GM19397 (cell line): ENCODE measurements around the gene PRPS1.
"Not testable (repeated sequence)": the region's sequence is repeated elsewhere in the genome, so short reads cannot be mapped to it uniquely, and the experiment has no call there.

Experiments used
- ATAC-seq: cut with Tn5 transposase; IDR thresholded peaks from one replicate; pipeline ENCODE4 v1.9.1; 2021; ENCODE audit warnings: mild to moderate bottlenecking, moderate library complexity; ENCODE audit not compliant: unreplicated experiment

Gene PRPS1

DNA sequence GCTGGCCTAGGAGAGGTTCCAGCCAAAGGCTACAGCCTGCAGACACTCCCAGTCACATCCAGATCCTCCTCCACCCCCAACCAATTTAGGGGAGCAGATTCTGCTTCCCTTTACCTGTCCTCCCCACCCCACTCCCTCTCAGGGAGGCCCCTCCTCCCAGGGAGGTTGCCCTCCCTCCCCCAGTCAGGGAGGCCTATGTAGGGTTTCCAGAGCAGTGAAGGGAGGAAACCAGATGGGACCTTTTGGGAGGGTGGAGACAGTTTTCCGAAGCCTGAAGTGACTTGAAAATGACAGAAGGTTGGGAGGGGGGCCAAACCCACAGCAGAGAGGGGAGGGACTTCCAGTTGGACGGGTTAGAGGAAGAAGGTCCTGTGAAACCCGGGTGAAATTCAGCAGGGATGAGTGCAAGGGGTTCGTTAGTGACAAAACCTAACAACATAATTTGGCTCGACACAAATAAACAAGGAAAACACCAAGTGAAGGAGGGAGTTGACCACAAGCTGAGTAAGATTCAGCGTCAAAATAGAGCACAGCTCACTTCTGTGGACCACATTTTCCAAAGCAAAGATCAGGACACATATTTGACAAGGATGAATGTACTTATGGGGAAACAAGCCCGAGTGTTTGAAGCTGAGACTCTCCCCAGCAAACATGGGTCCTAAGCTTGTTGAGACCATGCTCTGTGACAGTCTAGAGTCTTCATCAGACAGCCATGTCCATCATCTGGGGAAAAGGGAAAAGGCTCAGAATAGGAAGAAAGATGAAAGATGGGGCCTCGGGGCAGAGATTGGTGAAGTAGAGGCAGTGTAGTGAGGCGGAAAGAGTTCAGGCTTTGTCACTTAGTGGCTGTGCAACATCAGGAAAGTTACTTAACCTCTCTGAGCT, 46.4 kb downstream of the PRPS1 start:
- ATAC-seq: peak; percentile 5

DNA sequence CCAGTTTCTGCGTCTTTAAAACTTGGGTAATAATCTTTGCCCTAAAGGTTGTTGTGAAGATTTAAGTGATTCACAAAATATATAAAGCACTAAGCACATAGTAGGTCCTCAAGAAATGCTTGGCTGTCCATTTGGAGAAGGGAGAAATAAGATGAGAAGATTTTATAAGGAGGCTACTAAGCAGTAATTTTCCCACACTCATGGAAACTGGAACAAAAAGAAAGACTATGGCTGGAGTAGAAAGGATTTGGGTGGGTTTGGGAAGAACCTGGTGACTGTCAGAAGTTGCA, 47.0 kb downstream of the PRPS1 start:
- ATAC-seq: no peak

DNA sequence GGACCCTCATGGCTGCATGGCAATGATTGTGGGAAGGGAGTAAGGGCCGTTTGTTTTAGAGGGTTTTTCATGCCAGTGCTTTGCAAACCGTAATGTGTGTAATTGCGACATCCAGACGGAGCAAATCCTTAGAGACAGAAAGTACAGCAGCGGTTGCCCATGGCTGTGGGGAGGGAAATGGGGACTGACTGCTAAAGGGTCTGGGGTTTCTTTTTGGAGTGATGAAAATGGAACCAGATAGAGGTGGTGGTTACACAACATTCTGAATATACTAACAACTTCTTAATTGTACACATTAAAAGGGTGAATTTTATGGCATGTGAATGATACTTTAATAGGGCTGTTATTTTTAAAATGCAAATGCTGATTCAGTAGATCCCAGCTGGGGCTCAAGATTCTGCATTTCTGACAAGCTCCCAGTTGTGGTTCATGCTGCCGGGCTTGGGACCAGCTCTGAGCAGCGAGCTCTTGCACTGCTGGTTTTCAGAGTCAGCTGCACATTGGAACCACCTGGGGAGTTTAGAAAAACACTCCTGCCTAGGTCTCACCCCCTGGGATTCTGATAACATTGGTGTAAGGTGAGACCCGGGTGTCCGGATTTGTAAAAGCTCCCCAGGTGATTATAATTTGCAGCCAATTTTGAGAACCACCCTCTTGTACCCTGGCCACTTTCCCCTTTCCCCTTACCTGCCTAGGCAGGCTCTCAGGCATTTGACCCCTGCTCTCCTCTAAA, 47.7 kb downstream of the PRPS1 start:
- no peak for ATAC-seq

DNA sequence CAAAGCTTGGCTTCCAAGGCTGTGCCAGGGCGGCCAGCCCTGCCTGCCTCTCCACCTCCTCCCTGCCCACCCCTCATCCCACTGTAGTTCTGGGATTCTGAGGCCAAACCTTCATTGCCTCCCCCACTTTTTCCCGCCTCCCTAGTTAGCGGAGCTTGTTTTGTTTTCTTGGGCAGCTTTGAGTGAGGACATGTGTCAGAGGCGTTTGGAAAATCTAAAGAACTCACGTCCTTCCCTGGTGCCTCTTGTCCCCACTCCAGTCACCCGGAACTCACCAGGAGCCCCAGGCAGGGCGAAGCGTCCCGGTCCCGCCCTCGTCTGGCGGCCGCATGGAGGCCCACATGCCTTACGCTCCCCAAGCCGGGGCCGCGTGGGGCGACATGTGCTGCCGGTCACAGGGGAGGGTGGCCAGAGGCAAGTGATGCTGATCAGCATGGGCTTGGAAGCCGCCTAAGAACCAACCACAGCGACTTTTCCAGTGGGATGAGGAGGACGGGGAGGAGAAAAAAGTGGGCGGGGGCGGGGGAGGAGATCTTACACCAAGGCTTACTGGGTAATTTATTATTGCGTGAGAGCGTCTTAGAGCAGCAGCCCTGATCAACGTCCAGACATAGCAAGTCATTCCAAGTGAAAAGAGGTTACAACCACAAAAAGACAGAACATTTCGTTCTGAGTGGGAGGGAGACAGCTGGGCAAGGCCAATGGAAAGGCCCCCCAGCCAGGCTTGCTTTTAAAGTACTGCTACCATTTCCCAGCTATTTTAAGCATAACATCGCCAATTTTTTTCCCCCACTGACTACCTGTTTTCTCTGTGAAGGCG, 48.5 kb downstream of the PRPS1 start:
- ATAC-seq: no peak

DNA sequence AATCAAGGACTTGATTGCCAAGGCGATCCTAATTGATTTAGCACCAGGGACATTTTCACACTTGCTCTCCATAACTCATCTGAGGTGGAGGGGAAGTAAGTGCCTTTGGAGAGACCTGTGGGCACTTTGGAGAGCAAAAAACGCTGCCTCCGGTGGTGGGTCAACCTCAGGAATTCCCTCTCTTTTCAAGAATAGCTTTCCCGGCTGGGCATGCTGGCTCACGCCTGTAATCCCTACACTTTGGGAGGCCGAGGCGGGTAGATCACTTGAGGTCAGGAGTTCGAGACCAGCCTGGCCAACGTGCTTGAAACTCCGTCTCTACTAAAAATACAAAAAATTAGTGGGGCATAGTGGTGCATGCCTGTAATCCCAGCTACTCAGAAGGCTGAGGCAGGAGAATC, 49.2 kb downstream of the PRPS1 start:
- no peak for ATAC-seq

DNA sequence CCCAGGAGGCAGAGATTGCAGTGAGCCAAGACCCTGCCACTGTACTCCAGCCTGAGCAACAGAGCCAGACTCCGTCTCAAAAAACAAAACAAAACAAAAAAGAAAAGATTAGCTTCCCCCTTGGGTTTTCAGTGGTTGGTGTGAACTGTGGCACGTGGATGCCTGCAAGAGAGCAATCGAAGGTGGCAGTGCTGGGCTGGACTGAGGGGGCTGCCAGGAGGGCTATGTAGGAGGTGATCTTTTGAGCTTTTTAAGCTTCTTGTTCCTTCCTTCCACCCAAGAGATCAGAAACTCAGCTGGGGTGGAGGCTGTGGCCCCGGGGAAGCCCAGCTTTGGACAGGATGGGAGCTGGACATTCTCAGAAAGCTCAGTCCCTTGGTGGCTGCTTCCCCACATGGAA, 49.6 kb downstream of the PRPS1 start:
- no peak for ATAC-seq

DNA sequence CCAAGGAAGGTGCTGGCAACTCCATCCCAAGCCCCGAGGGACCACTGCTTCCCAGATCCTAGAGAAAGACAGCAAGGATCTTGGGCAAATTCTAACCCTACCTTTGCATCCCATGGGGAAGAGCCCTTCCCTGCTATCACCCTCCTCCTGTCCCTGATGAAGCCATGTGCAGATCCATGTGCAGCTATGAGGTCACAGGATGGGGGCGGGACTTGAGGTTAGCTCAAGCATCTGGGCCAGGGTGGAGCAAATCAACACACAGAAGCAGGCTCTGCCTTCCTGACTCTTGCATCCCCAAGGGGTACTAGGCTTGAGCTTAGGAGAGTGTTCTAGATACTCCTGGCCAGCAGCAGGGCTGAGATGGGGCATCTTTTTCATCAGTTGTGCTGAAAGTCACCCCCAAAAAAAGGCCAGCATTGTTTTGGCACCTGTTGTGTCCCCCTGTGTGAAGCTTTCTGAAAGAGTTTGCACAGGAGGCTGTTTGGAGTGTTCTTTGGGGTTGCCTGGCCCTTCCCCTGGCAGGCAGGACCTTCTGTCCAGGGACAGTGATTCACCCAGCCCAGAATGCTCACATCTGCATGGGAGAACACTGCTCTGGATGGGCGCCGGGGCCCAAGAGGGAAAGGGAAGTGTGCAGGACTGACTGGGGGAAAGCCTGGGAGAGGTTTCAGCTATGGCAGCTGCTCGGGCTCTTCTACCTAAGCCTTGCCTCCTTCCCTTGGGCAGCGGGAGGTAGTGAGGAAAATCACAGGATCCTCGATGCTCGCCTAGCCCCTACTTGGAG, 50.8 kb downstream of the PRPS1 start:
- ATAC-seq: no peak

DNA sequence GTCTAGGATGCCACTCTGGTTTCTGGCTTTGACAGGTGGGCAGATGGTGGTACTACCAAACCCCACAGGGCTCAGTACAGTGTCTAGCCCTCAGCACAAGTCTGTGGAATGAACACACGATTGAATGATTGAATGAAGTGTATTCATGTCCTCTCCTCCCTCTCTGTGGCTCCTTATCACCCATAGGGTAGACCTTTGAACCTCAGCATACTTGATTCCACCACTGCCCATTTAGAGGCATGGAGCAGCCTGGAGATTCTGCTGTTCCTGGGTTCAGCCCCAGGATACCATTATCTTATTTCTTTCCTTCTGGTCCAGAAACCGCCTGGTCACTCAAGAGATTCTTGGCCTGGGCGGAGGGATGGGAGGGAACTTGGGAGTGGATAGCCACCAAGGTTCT, 53.9 kb downstream of the PRPS1 start:
- no peak for ATAC-seq

DNA sequence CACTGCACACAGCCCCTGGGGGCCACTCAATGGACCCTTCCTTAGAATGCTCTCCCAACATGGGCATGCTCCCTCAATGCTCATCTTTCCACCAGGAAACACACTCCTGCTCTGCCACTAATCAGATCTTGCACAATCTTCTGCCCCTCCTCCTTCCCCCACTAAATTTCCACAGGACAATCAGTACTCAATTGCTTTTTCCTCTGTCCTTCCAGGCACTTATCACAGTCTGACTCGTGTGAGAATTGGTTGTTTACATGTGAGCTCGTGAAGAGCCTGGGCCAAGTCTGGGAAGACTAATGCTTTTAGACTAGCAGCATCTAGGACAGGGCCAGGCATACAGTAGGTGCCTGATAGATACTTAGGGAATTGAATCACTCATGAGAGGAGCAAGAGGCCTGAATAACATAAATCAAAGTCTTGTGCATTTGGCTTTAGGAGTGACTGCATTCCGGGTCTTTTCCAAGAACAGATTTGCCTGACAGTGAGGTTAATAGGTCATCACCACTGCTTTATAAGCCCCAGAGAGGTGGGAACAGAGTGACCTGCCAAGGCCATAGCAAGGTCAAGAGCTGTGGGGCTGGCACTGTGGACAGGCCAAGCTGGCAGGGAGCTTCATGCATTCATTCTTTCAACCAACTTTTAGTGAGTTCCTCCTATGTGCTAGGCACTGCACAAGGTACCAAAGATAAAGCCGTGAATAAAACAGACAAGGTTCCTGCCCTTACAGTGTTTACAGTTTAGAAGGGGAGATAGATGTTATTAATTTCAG, 55.0 kb downstream of the PRPS1 start:
- no peak for ATAC-seq

DNA sequence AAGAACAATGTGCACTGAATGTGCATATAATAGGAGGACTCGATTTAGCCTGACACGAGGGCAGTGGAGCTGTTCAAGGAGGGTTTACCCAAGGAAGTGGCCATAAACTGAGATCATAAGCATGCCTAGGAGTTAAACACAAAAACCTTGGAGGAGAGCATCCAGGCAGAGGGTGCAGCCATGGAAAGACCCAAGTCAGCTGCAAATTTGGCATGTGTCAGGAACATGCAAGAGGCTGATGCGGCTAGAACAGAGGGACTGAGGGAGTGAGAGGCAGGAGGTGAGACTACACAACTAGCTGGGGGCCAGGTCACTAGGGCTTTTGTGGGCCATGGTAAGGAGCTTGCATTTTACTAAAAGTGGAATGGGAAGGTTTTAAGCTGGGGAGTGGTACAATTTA, 55.6 kb downstream of the PRPS1 start:
- no peak for ATAC-seq

DNA sequence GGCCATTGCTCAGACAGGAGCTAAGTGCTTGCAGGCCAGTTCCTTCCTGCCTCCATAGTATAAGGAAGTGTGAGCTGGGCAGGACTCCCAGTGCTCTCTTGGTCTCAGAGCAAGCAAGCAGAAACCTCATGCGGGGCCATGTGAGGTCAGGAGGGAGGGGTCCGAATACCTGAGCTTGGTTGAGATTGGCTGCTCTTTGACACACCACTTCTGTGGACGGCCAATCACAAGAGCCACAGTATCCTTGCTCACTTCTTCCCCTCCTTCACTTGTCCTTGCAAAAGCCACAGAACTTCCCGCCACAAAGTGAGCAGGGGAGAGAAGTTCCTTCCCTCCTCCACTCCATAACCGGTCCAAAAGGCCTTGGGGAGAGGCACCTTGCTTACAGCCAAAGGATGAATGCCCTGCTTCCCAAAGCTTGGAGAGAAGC, 56.7 kb downstream of the PRPS1 start:
- ATAC-seq: peak; percentile 94

DNA sequence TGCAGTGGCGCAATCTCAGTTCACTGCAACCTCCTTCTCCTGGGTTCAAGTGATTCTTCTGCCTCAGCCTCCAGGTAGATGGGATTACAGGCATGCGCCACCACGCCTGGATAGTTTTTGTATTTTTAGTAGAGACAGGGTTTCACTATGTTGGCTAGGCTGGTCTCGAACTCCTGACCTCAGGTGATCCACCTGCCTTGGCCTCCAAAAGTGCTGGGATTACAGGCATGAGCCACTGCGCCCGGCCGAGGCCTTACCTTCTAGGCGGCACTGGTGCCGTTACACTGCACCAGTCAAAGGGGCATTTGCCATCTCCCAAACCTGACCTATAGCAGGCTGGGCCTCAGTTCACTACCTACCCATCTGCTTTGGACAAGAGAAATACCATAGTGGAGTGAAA, 57.3 kb downstream of the PRPS1 start:
- not testable (repeated sequence) for ATAC-seq

DNA sequence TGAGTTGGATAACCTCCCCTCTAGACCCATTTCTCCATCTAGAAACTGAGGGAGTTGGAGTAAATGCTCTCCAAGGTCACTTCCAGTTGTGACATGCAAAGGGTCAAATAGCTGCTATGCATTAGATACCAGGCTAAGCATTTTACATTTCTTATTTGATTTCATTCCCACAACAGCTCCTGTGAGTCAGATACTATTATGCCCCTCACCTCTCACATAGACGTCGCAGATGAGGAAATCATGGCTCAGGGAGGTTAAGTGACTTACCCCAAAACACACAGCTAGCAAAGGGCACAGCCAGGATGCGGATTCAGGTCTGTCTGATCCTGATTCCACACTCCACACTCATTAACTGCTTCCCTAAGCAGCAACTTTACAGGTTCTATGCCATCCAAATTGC, 57.7 kb downstream of the PRPS1 start:
- ATAC-seq: no peak

DNA sequence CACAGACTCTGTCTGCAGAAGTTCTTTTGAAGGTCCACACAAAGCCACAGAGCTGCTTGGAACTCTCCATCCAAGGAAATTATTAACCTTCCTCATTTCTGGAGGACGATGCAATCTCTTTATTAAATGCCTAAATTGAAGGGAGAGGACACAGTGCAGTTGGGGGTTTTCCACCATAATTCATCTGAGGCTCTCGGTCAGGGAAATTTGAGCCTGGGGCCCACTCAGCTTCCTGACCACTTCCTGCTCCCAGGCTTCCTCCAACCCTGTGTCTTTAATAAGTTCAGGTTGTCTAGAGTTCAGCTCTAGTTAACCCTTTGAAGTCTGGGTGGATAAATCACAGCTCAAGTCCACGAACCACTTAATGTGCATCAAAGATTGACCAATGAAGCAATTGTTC, 58.5 kb downstream of the PRPS1 start:
- no peak for ATAC-seq

DNA sequence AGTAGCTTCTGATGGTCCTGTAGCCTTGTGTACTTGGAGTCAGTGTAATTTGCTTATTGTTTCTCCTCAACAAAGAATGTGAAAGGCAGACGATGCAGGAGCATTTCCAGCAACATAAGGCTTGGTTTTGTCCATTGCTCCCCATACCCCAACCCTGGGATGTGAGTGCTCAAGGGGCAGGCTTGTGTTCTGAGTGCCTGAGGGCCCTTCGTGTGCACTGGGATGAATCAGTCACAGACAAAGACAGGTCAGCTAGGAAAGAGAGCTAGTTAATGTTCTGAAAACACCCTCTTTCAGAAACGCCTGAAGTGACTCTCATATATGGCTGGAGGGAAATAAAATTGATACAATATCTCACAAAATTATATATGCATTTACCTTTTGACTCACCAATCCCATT, 59.1 kb downstream of the PRPS1 start:
- ATAC-seq: no peak

DNA sequence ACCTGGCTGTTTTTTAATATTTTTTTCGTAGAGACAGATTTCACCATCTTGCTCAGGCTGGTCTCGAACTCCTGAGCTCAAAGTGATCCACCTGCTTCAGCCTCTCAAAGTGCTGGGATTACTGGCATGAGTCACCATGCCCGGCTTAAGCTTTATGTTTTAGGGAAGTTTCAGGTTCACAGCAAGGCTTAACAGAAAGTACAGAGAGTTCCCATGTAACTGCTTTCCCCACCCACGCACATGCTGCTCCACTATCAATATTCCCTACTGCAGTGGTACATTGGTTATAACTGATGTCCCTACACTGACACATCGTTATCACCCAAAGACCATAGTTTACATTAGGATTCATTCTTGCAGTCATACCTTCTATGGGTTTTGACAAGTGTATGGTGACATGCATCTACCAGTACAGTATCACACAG, 62.7 kb downstream of the PRPS1 start:
- no peak for ATAC-seq

DNA sequence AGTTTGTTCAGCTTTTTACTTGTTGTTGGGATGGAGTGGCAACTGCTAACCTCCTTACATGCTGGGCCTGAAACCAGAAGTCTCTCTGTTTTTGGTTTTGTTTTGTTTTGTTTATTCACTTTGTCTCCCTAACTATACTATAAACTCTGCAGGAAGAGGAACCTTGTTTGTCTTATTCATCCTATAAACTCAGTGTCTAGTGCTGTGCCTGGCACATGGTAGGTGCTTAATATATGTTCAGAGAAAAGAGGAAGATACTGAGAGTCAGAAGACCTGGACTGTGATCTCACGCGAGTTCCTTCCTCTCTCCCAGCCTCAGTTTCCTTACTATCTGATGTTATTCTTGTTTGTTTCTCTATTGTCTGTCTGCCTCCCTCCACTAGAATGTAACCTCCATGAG, 71.3 kb downstream of the PRPS1 start:
- ATAC-seq: no peak

DNA sequence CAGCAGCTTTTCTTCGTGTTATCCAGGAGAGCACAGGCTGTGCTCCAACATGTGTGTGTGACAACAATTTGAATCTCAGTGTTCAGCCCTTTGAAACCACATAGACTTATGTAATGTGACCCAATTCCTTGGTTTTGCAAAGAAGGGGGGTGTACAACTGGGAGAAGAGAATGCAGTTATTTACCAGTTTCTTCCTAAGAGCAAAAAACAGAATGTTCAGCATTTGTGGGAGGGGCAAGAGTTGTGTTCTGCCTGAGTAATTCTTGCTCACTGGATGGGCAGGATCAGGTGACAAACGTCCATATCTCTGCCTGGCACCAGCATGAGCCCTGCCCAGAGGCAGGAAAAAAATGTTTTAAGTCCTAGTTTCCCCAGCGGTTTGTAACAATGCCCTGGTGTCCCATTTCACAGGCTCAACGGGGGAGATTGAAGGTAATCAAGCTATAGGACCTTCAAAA, 72.0 kb downstream of the PRPS1 start:
- no peak for ATAC-seq
